Measurements from ENCODE around the gene RTN3. TPM values are rescaled to one million over a fixed set of nuclear protein-coding genes. Genes with fewer than 3 reads are reported as not detected.

Gene RTN3
- total RNA-seq, 4 donors from 2014 or later, result 161 to 221 (median 193) TPM

GRCh38 chr11:63762654-63763495 is 81.6 kb downstream of the RTN3 start:
- Histone ChIP-seq H3K27me3 (no peaks in the 10 kb centered on the region), H3K9me3 (no peaks in the 10 kb centered on the region), H3K36me3 (peaks cover 26% of the 10 kb centered on the region), H3K4me3 (peak overlapping the region; percentile 49), H3K27ac (no peak overlapping the region), H3K4me1 (peaks cover 47% of the 10 kb centered on the region)
- 22% methylated on average over 9 of the region's 96 CpGs for whole genome bisulfite sequencing
- TF ChIP-seq POLR2A (IDR thresholded peaks at IDR 0.05), result no peak
- no peak for TF ChIP-seq POLR2AphosphoS5 (IDR thresholded peaks at IDR 0.05)
- no peak for TF ChIP-seq EP300 (IDR thresholded peaks at IDR 0.05)
- no peak for TF ChIP-seq CTCF (IDR thresholded peaks at IDR 0.05)
- no peak for DNase-seq (ENCODE audit: low spot score in 2 of 2)

GRCh38 chr11:63763496-63764339 is 82.4 kb downstream of the RTN3 start:
- DNase-seq (ENCODE audit: low spot score in 2 of 2), result no peak
- Histone ChIP-seq H3K36me3 (peaks cover 18% of the 10 kb centered on the region), H3K27me3 (no peaks in the 10 kb centered on the region), H3K4me1 (peaks cover 50% of the 10 kb centered on the region), H3K4me3 (peak overlapping the region; percentile 49), H3K27ac (no peak overlapping the region), H3K9me3 (no peaks in the 10 kb centered on the region)
- 76% methylated on average over 70 of the region's 82 CpGs for WGBS
- TF ChIP-seq POLR2AphosphoS5 (IDR thresholded peaks at IDR 0.05) (no peak), CTCF (IDR thresholded peaks at IDR 0.05) (no peak), EP300 (IDR thresholded peaks at IDR 0.05) (no peak), POLR2A (IDR thresholded peaks at IDR 0.05) (no peak)

GRCh38 chr11:63764340-63764678 is 83.0 kb downstream of the RTN3 start:
- Histone ChIP-seq H3K4me3 (no peak overlapping the region), H3K36me3 (peaks cover 15% of the 10 kb centered on the region), H3K27ac (no peak overlapping the region), H3K4me1 (peaks cover 56% of the 10 kb centered on the region), H3K9me3 (no peaks in the 10 kb centered on the region), H3K27me3 (no peaks in the 10 kb centered on the region)
- TF ChIP-seq POLR2AphosphoS5 (IDR thresholded peaks at IDR 0.05) (no peak), CTCF (IDR thresholded peaks at IDR 0.05) (no peak), POLR2A (IDR thresholded peaks at IDR 0.05) (no peak), EP300 (IDR thresholded peaks at IDR 0.05) (no peak)
- 89% methylated on average over 10 of the region's 23 CpGs for WGBS
- no peak for DNase-seq (ENCODE audit: low spot score in 2 of 2)

GRCh38 chr11:63764679-63765647 is 83.7 kb downstream of the RTN3 start:
- Histone ChIP-seq H3K4me3 (no peak overlapping the region), H3K9me3 (no peaks in the 10 kb centered on the region), H3K27me3 (no peaks in the 10 kb centered on the region), H3K36me3 (peaks cover 15% of the 10 kb centered on the region), H3K27ac (no peak overlapping the region), H3K4me1 (peaks cover 61% of the 10 kb centered on the region)
- no peak for DNase-seq (ENCODE audit: low spot score in 2 of 2)
- whole genome bisulfite sequencing, result 70% methylated on average over 14 of the region's 30 CpGs
- TF ChIP-seq POLR2AphosphoS5 (IDR thresholded peaks at IDR 0.05), result no peak
- TF ChIP-seq POLR2A (IDR thresholded peaks at IDR 0.05), result no peak

- peak in 1 of 2 donors; percentile 66 for DNase-seq (ENCODE audit: low spot score in 2 of 2)
- no peak for TF ChIP-seq CTCF (IDR thresholded peaks at IDR 0.05)
- no peak for TF ChIP-seq EP300 (IDR thresholded peaks at IDR 0.05)
- no peak for TF ChIP-seq POLR2A (IDR thresholded peaks at IDR 0.05)
- no peak for TF ChIP-seq POLR2AphosphoS5 (IDR thresholded peaks at IDR 0.05)
- 80% methylated on average over 6 of the region's 18 CpGs for WGBS
- Histone ChIP-seq H3K9me3 (no peaks in the 10 kb centered on the region), H3K4me1 (peaks cover 61% of the 10 kb centered on the region), H3K27ac (no peak overlapping the region), H3K27me3 (no peaks in the 10 kb centered on the region), H3K4me3 (no peak overlapping the region), H3K36me3 (peaks cover 8% of the 10 kb centered on the region)
Measured at GRCh38 chr11:63765688-63766241, 84.5 kb downstream of the RTN3 start.
